ENCODE measurements around the gene CRACDL. TPM values are rescaled to one million over a fixed set of nuclear protein-coding genes. Genes with fewer than 3 reads are reported as not detected.

Gene CRACDL
- total and polyA plus RNA-seq, 2 of the 13 experiments (the other 11 are each of a cell fraction or from before 2014, with no cell fraction given) = 0.15 to 0.26 TPM

GRCh38 chr2:98911376-98912154 lies 24.5 kb downstream of the CRACDL start (continued):
- TF ChIP-seq SOX6 (IDR thresholded peaks at IDR 0.05) (no peak), SOX6 (CRISPR knock-in tag; IDR thresholded peaks at IDR 0.05) (peak; percentile 79), ZNF343 (CRISPR knock-in tag; IDR thresholded peaks at IDR 0.05) (no peak), SIX4 (CRISPR knock-in tag; IDR thresholded peaks at IDR 0.05) (peak; percentile 62; the same call in 1 of the 2 replicates), PHF5A (CRISPR knock-in tag; IDR thresholded peaks at IDR 0.05; ENCODE audit: low read depth, unreplicated experiment) (no peak), STAT5B (CRISPR knock-in tag; IDR thresholded peaks at IDR 0.05) (no peak), ZNF75D (CRISPR knock-in tag; IDR thresholded peaks at IDR 0.05; ENCODE audit: borderline replicate concordance) (no peak), ZNF512B (CRISPR knock-in tag; IDR thresholded peaks at IDR 0.05; ENCODE audit: borderline replicate concordance) (no peak), ZBTB10 (CRISPR knock-in tag; IDR thresholded peaks at IDR 0.05; ENCODE audit: borderline replicate concordance) (no peak), DMAP1 (CRISPR knock-in tag; IDR thresholded peaks at IDR 0.05) (peak; percentile 68; the same call in 1 of the 2 replicates), PAF1 (CRISPR knock-in tag; IDR thresholded peaks at IDR 0.05) (no peak), KDM3A (CRISPR knock-in tag; IDR thresholded peaks at IDR 0.05; ENCODE audit: low read depth) (no peak), ZNF746 (CRISPR knock-in tag; IDR thresholded peaks at IDR 0.05) (peak; percentile 40; the same call in 1 of the 2 replicates), ARNT2 (CRISPR knock-in tag; IDR thresholded peaks at IDR 0.05; ENCODE audit: low read depth) (peak; percentile 51; the same call in 1 of the 2 replicates), ZZZ3 (CRISPR knock-in tag; IDR thresholded peaks at IDR 0.05; ENCODE audit: borderline replicate concordance) (no peak), KIAA2018 (CRISPR knock-in tag; IDR thresholded peaks at IDR 0.05; ENCODE audit: borderline replicate concordance) (no peak)
